Ishikawa (cell line): ENCODE measurements around the gene GVQW3.

Source experiments
- CEBPB ChIP-seq: IDR thresholded peaks from 2 replicates; pipeline ENCODE4 v1.6.1; 2012
- CREB1 ChIP-seq: IDR thresholded peaks from 2 replicates; pipeline ENCODE4 v1.6.1; 2012; ENCODE audit warnings: low read depth
- EGR1 ChIP-seq: IDR thresholded peaks from 2 replicates; pipeline ENCODE4 v1.6.1; 2012
- EP300 ChIP-seq: IDR thresholded peaks from 2 replicates; pipeline ENCODE4 v1.6.1; 2012; ENCODE audit warnings: borderline replicate concordance
- FOXM1 ChIP-seq: IDR thresholded peaks from 2 replicates; pipeline ENCODE4 v1.6.1; 2012; ENCODE audit warnings: low read depth, borderline replicate concordance
- NFIC ChIP-seq: IDR thresholded peaks from 2 replicates; pipeline ENCODE4 v1.6.1; 2012
- RAD21 ChIP-seq: IDR thresholded peaks from 2 replicates; pipeline ENCODE4 v1.6.1; 2012; ENCODE audit warnings: low read depth
- TAF1 ChIP-seq: IDR thresholded peaks from 2 replicates; pipeline ENCODE4 v1.6.1; 2012; ENCODE audit warnings: low read depth, mild to moderate bottlenecking
- TCF12 ChIP-seq: IDR thresholded peaks from 2 replicates; pipeline ENCODE4 v1.6.1; 2012; ENCODE audit warnings: low read depth
- TEAD4 ChIP-seq: IDR thresholded peaks from 2 replicates; pipeline ENCODE4 v1.6.1; 2012
- YY1 ChIP-seq: IDR thresholded peaks from 2 replicates; pipeline ENCODE4 v1.6.1; 2012; ENCODE audit warnings: low read depth
- ZBTB7A ChIP-seq: IDR thresholded peaks from 2 replicates; pipeline ENCODE4 v1.6.1; 2012; ENCODE audit warnings: low read depth
- TF ChIP-seq, protein P1 (sequence below): IDR thresholded peaks from 2 replicates; pipeline ENCODE4 v1.6.1; 2012; ENCODE audit warnings: low read depth, mild to moderate bottlenecking
- TF ChIP-seq, protein P2 (sequence below): IDR thresholded peaks from 2 replicates; pipeline ENCODE4 v1.6.1; 2012
- TF ChIP-seq, protein P3 (sequence below): IDR thresholded peaks from 2 replicates; pipeline ENCODE4 v1.6.1; 2012

GVQW3 gene

GRCh38 chr11:76361374-76361773, 19.7 kb upstream of the GVQW3 start:
- TF ChIP-seq TCF12 (no peak), TAF1 (no peak), EP300 (no peak), YY1 (no peak), EGR1 (no peak), CREB1 (no peak), NFIC (no peak), TEAD4 (no peak), FOXM1 (no peak), ZBTB7A (no peak), CEBPB (no peak), RAD21 (no peak)
- TF ChIP-seq, protein P1, sequence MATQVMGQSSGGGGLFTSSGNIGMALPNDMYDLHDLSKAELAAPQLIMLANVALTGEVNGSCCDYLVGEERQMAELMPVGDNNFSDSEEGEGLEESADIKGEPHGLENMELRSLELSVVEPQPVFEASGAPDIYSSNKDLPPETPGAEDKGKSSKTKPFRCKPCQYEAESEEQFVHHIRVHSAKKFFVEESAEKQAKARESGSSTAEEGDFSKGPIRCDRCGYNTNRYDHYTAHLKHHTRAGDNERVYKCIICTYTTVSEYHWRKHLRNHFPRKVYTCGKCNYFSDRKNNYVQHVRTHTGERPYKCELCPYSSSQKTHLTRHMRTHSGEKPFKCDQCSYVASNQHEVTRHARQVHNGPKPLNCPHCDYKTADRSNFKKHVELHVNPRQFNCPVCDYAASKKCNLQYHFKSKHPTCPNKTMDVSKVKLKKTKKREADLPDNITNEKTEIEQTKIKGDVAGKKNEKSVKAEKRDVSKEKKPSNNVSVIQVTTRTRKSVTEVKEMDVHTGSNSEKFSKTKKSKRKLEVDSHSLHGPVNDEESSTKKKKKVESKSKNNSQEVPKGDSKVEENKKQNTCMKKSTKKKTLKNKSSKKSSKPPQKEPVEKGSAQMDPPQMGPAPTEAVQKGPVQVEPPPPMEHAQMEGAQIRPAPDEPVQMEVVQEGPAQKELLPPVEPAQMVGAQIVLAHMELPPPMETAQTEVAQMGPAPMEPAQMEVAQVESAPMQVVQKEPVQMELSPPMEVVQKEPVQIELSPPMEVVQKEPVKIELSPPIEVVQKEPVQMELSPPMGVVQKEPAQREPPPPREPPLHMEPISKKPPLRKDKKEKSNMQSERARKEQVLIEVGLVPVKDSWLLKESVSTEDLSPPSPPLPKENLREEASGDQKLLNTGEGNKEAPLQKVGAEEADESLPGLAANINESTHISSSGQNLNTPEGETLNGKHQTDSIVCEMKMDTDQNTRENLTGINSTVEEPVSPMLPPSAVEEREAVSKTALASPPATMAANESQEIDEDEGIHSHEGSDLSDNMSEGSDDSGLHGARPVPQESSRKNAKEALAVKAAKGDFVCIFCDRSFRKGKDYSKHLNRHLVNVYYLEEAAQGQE, result no peak
- TF ChIP-seq, protein P2, sequence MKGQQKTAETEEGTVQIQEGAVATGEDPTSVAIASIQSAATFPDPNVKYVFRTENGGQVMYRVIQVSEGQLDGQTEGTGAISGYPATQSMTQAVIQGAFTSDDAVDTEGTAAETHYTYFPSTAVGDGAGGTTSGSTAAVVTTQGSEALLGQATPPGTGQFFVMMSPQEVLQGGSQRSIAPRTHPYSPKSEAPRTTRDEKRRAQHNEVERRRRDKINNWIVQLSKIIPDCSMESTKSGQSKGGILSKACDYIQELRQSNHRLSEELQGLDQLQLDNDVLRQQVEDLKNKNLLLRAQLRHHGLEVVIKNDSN, result no peak
- TF ChIP-seq, protein P3, sequence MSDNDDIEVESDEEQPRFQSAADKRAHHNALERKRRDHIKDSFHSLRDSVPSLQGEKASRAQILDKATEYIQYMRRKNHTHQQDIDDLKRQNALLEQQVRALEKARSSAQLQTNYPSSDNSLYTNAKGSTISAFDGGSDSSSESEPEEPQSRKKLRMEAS, result no peak

GRCh38 chr11:76361776-76362175, 19.3 kb upstream of the GVQW3 start:
- TF ChIP-seq TAF1 (no peak), TEAD4 (no peak), EP300 (no peak)
- TF ChIP-seq, protein P3, result no peak

DNA sequence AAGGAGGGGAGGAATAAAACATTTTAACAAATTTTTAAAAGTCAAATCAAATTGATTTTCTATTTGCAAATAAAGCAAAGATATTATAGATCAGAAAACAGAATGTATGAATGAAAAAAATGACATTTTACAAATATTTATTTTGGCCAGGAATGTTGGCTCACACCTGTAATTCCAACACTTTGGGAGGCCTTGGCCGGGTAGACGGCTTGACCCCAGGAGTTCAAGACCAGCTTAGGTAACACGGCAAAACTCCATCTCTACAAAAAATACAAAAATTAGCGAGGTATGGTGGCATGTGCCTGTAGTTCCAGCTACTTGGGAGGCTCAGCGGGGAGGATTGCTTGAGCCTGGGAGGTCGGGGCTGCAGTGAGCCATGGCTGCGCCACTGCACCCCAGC, 18.4 kb upstream of the GVQW3 start:
- TF ChIP-seq RAD21, result no peak
- no peak for TF ChIP-seq TCF12
- TF ChIP-seq, protein P2, result no peak
- TF ChIP-seq, protein P3, result no peak
- TF ChIP-seq EP300, result no peak
- TF ChIP-seq, protein P1, result no peak
- no peak for TF ChIP-seq ZBTB7A
- no peak for TF ChIP-seq TAF1
- no peak for TF ChIP-seq TEAD4
- TF ChIP-seq EGR1, result no peak
- no peak for TF ChIP-seq NFIC
- no peak for TF ChIP-seq YY1
- TF ChIP-seq CEBPB, result no peak
- no peak for TF ChIP-seq FOXM1
- no peak for TF ChIP-seq CREB1

DNA sequence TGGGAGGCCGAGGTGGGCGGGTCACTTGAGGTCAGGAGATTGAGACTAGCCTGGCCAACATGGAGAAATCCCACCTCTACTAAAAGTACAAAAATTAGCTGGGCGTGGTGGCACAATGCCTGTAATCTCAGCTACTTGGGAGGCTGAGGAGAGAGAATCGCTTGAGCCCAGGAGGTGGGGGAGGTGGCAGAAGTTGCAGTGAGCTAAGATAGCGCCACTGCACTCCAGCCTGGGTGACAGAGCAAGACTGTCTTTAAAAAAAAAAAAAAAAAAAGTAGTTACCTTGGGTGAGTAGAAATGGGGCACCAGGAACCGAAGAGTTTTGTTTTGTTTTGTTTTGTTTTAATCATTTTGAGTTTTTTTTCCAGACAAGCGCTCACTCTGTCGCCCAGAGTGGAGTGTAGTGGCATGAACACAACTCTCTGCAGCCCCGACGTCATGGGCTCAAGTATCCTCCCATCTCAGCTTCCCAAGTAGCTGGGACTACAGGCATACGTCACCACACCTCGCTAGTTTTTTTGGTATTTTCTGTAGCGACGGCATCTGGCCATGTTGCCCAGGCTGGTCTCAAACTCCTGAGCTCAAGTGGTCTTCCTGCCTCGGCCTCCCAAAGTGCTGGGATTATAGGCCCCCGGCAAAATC, 16.0 kb upstream of the GVQW3 start:
- TF ChIP-seq, protein P2, result no peak
- TF ChIP-seq, protein P3, result no peak
- TF ChIP-seq EGR1, result no peak
- TF ChIP-seq YY1, result no peak
- TF ChIP-seq, protein P1, result no peak
- TF ChIP-seq EP300, result no peak
- TF ChIP-seq CREB1, result no peak
- TF ChIP-seq NFIC, result no peak
- no peak for TF ChIP-seq TCF12
